Skeletal muscle satellite cell (primary cell): Measurements from ENCODE around the gene SMG1. TPM values are rescaled to one million over a fixed set of nuclear protein-coding genes. Genes with fewer than 3 reads are reported as not detected.
"Not testable (repeated sequence)": the region's sequence is repeated elsewhere in the genome, so short reads cannot be mapped to it uniquely, and the experiment has no call there.

Experiments
- H3K27me3 ChIP-seq: 2 replicates; pipeline ENCODE4 v1.7.0; 2013; ENCODE audit warnings: low read length; ENCODE audit not compliant: control insufficient read depth, insufficient read depth
- H3K36me3 ChIP-seq: 2 replicates; pipeline ENCODE4 v1.7.0; 2013; ENCODE audit warnings: mild to moderate bottlenecking, control low read depth, low read length; ENCODE audit not compliant: insufficient read depth
- H3K4me1 ChIP-seq: 2 replicates; pipeline ENCODE4 v1.7.0; 2013; ENCODE audit warnings: low read length; ENCODE audit not compliant: control insufficient read depth, insufficient read depth
- H3K4me2 ChIP-seq: 2 replicates; pipeline ENCODE4 v1.7.0; 2013; ENCODE audit warnings: mild to moderate bottlenecking, low read length
- H3K4me3 ChIP-seq: 2 replicates; pipeline ENCODE4 v1.7.0; 2013; ENCODE audit warnings: low read length
- H3K9ac ChIP-seq: 2 replicates; pipeline ENCODE4 v1.7.0; 2013; ENCODE audit warnings: mild to moderate bottlenecking, low read depth, low read length, moderate library complexity
- H3K9me3 ChIP-seq: replicated peaks from 2 replicates; pipeline ENCODE4 v1.7.0; 2013; ENCODE audit warnings: mild to moderate bottlenecking, control low read depth, low read length
- total RNA-seq: library from RNA; depleted of rRNA; stranded (reverse); fragments of >200 nt; gene quantifications from 2 replicates; pipeline ENCODE4 v1.2.3, GENCODE V29; 2012; rRNA removed

SMG1 gene
- total RNA-seq: 49.1 and 74.0 TPM in 2 replicates

- H3K4me1 ChIP-seq, H3K9me3 ChIP-seq, H3K27me3 ChIP-seq, H3K36me3 ChIP-seq: not testable (repeated sequence)
- peak within 1 kb of the TSS; percentile 80 for H3K4me3 ChIP-seq
- peak within 1 kb of the TSS; percentile 85 for H3K9ac ChIP-seq
- peak within 1 kb of the TSS; percentile 89 for H3K4me2 ChIP-seq
Observed at GRCh38 chr16:18925986-18926865, at the start of gene SMG1. TSS of gene SMG1 (minus strand) at chr16:18926408. CDS start at chr16:18926041, 367 bp downstream.

- no peak overlapping the region for H3K4me2 ChIP-seq
- no peaks in the 10 kb centered on the region for H3K36me3 ChIP-seq
- no peaks in the 10 kb centered on the region for H3K9me3 ChIP-seq
- H3K4me3 ChIP-seq: no peak overlapping the region
- H3K4me1 ChIP-seq: no peaks in the 10 kb centered on the region
- H3K9ac ChIP-seq: no peak overlapping the region
- H3K27me3 ChIP-seq: peaks cover 14% of the 10 kb centered on the region
Observed at GRCh38 chr16:18975109-18975508, 48.9 kb upstream of the SMG1 start.

- H3K4me2 ChIP-seq: no peak overlapping the region
- H3K9me3 ChIP-seq: no peaks in the 10 kb centered on the region
- no peaks in the 10 kb centered on the region for H3K4me1 ChIP-seq
- no peaks in the 10 kb centered on the region for H3K27me3 ChIP-seq
- H3K4me3 ChIP-seq: no peak overlapping the region
- no peak overlapping the region for H3K9ac ChIP-seq
- no peaks in the 10 kb centered on the region for H3K36me3 ChIP-seq
Observed at GRCh38 chr16:18969855-18970240, 43.6 kb upstream of the SMG1 start.

- Histone ChIP-seq H3K4me2 (peak overlapping the region; percentile 77), H3K9me3 (no peaks in the 10 kb centered on the region), H3K27me3 (no peaks in the 10 kb centered on the region), H3K36me3 (no peaks in the 10 kb centered on the region), H3K4me1 (no peaks in the 10 kb centered on the region), H3K4me3 (peak overlapping the region; percentile 63), H3K9ac (no peak overlapping the region)
Observed at GRCh38 chr16:18969050-18969854, 43.0 kb upstream of the SMG1 start.

GRCh38 chr16:18966791-18967190, 40.6 kb upstream of the SMG1 start:
- H3K4me2 ChIP-seq: no peak overlapping the region
- H3K27me3 ChIP-seq: no peaks in the 10 kb centered on the region
- H3K9ac ChIP-seq: no peak overlapping the region
- no peak overlapping the region for H3K4me3 ChIP-seq
- no peaks in the 10 kb centered on the region for H3K9me3 ChIP-seq
- no peaks in the 10 kb centered on the region for H3K4me1 ChIP-seq
- H3K36me3 ChIP-seq: no peaks in the 10 kb centered on the region

- Histone ChIP-seq H3K27me3 (peaks cover 3% of the 10 kb centered on the region), H3K36me3 (no peaks in the 10 kb centered on the region), H3K4me1 (no peaks in the 10 kb centered on the region), H3K4me2 (no peak overlapping the region), H3K4me3 (no peak overlapping the region), H3K9ac (no peak overlapping the region), H3K9me3 (no peaks in the 10 kb centered on the region)
Observed at GRCh38 chr16:18965555-18965954, 39.3 kb upstream of the SMG1 start.

GRCh38 chr16:18959031-18959505, 32.9 kb upstream of the SMG1 start:
- Histone ChIP-seq H3K27me3 (peaks cover 26% of the 10 kb centered on the region), H3K4me3 (no peak overlapping the region), H3K4me2 (no peak overlapping the region), H3K9me3 (no peaks in the 10 kb centered on the region), H3K4me1 (no peaks in the 10 kb centered on the region), H3K36me3 (no peaks in the 10 kb centered on the region), H3K9ac (no peak overlapping the region)

- no peak overlapping the region for H3K4me2 ChIP-seq
- H3K27me3 ChIP-seq: peaks cover 26% of the 10 kb centered on the region
- no peaks in the 10 kb centered on the region for H3K4me1 ChIP-seq
- H3K36me3 ChIP-seq: no peaks in the 10 kb centered on the region
- H3K9ac ChIP-seq: no peak overlapping the region
- H3K4me3 ChIP-seq: no peak overlapping the region
- no peaks in the 10 kb centered on the region for H3K9me3 ChIP-seq
Observed at GRCh38 chr16:18958621-18959029, 32.4 kb upstream of the SMG1 start.

GRCh38 chr16:18956658-18957241, 30.5 kb upstream of the SMG1 start:
- H3K27me3 ChIP-seq: peaks cover 26% of the 10 kb centered on the region
- H3K4me1 ChIP-seq, H3K9ac ChIP-seq, H3K4me3 ChIP-seq, H3K9me3 ChIP-seq, H3K36me3 ChIP-seq, H3K4me2 ChIP-seq: not testable (repeated sequence)

GRCh38 chr16:18955874-18956580, 29.8 kb upstream of the SMG1 start:
- H3K27me3 ChIP-seq: peaks cover 22% of the 10 kb centered on the region
- H3K4me3 ChIP-seq, H3K9ac ChIP-seq, H3K4me1 ChIP-seq, H3K36me3 ChIP-seq, H3K9me3 ChIP-seq, H3K4me2 ChIP-seq: not testable (repeated sequence)

GRCh38 chr16:18953547-18953946, 27.3 kb upstream of the SMG1 start:
- Histone ChIP-seq H3K36me3 (no peaks in the 10 kb centered on the region), H3K4me2 (no peak overlapping the region), H3K4me1 (no peaks in the 10 kb centered on the region), H3K9ac (no peak overlapping the region), H3K27me3 (peaks cover 19% of the 10 kb centered on the region), H3K9me3 (no peaks in the 10 kb centered on the region), H3K4me3 (no peak overlapping the region)
